Sigmoid colon (tissue), 7 donors: Measurements from ENCODE around the gene CCDC80. TPM values are rescaled to one million over a fixed set of nuclear protein-coding genes. Genes with fewer than 3 reads are reported as not detected.

Experiments used
- DNase-seq: peaks from one replicate; pipeline ENCODE4 v3.0.0-alpha.2; 2019
- H3K27ac ChIP-seq, 4 donors: fragments of 200-600 bp; sonication (generic); one replicate each; pipeline ENCODE4 v1.5.1; 2016 to 2019; ENCODE audit warnings: mild to moderate bottlenecking in 1 of 4
- H3K27me3 ChIP-seq, 3 donors: fragments of 200-600 bp; sonication (generic); one replicate each; pipeline ENCODE4 v1.5.1; 2019; ENCODE audit warnings: mild to moderate bottlenecking in 1 of 3
- H3K36me3 ChIP-seq, 4 donors: fragments of 200-600 bp; sonication (generic); one replicate each; pipeline ENCODE4 v1.5.1; 2016 to 2019
- H3K4me1 ChIP-seq, 4 donors: fragments of 200-600 bp; sonication (generic); one replicate each; pipeline ENCODE4 v1.5.1; 2017 to 2019
- H3K4me3 ChIP-seq, 4 donors: fragments of 200-600 bp; sonication (generic); one replicate each; pipeline ENCODE4 v1.5.1; 2017 to 2019; ENCODE audit warnings: mild to moderate bottlenecking in 2 of 4, moderate library complexity in 1 of 4
- H3K9me3 ChIP-seq, 4 donors: fragments of 200-600 bp in 3 of 4; sonication (generic) in 3 of 4; one replicate each; pipeline versions ENCODE4 v1.5.1 to v1.6.1; 2013 to 2019
- CTCF ChIP-seq, 4 experiments: fragments of 450-650 bp in 3 of 4; fragments of 200-600 bp in 1 of 4; IDR thresholded peaks; one replicate each; pipeline ENCODE4 v1.5.1; 2016 to 2019; ENCODE audit warnings: antibody characterized with exemption in 4 of 4, mild to moderate bottlenecking in 3 of 4, moderate library complexity in 2 of 4
- EP300 ChIP-seq, 4 donors: sonication (generic); formaldehyde crosslinking; IDR thresholded peaks; one replicate each; pipeline ENCODE4 v1.6.1; 2017; ENCODE audit warnings: antibody characterized with exemption in 4 of 4
- POLR2A ChIP-seq, 2 donors: fragments of 450-650 bp; IDR thresholded peaks; one replicate each; pipeline ENCODE4 v1.6.1; 2016; ENCODE audit warnings: antibody characterized with exemption in 2 of 2, mild to moderate bottlenecking in 2 of 2, moderate library complexity in 2 of 2
- POLR2AphosphoS5 ChIP-seq, 4 donors: sonication (generic); formaldehyde crosslinking; IDR thresholded peaks; one replicate each; pipeline ENCODE4 v1.6.1; 2017; ENCODE audit warnings: antibody characterized with exemption in 4 of 4
- WGBS, 2 donors: extraction: QIAGEN DNeasy Blood & Tissue Kit; methylation state at CpG; one replicate each; pipeline ENCODE4 v1.1.7; 2013; 5-methylcytosine and 5-hydroxymethylcytosine counted together
- intact Hi-C: fragments of 100-400 bp; cut with DNase I; formaldehyde crosslinking; loops from one replicate; pipeline ENCODE4 v1.15.1; 2023
- polyA plus RNA-seq, 3 donors: library from polyadenylated mRNA; stranded (reverse); fragments of 200-250 nt; gene quantifications; one replicate each; pipeline ENCODE4 v1.2.3, GENCODE V29; 2013
- total RNA-seq, 4 donors: library from RNA; depleted of rRNA; stranded (reverse); fragments of >200 nt; gene quantifications; one replicate each; pipeline ENCODE4 v1.1.0, GENCODE V29; 2016
- donor health status: healthy with polysubstance abuse.
- donor health status: Bipolar disorder and iron deficiency.
- donor health status: healthy.

The CCDC80 gene
- total and polyA plus RNA-seq, 7 donors, result 1.8 to 201 (median 30.0) TPM

DNA sequence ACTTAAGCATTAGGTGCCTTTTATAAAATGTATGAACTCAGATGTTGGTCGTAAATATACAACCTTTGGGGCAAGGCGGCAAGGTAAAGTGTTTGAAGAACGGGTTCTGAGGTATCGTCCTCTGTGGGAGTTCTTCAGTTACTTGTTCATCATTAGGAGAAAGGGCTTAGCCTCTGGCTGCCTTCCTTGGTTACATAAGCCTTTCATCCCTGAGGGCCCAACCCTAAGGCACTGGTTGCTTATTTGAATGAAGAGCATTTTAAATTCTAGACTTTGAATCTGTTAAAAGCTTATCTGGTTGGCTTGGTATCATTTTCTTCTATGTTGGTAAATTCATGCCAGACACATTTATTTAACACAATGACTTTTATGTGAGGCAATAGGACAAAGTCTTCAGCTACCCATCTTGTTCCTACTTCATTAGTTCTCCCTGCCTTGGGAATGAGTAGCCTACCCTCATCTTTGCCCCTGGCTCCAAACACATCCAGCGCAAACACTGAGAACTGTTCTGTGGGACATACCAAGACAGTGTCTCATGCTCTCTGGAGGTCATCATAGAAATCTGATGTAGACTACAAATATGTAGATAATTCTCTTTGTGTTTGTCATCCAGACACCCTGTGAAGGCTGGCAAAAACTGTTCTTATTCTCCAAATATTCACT is 12.4 kb upstream of the CCDC80 start:
- 71 to 75% methylated on average over 5 of the region's 5 CpGs for WGBS, 2 donors
- H3K36me3 ChIP-seq, result no peaks in the 10 kb centered on the region
- peak overlapping the region; percentile 2 to 66 (median 64) for H3K27ac ChIP-seq
- no peak for TF ChIP-seq EP300 (IDR thresholded peaks at IDR 0.05)
- TF ChIP-seq CTCF (IDR thresholded peaks at IDR 0.05), result no peak
- TF ChIP-seq POLR2AphosphoS5 (IDR thresholded peaks at IDR 0.05), result peak in 2 of 4 donors; percentile 23 to 41
- no peak for TF ChIP-seq POLR2A (IDR thresholded peaks at IDR 0.05)
- peak; percentile 68 for DNase-seq
- no peaks in the 10 kb centered on the region for H3K27me3 ChIP-seq
- intact Hi-C loops, result no loop called here
- H3K4me1 ChIP-seq, result peaks cover 0 to 26% (median 17%) of the 10 kb centered on the region in 4 donors
- no peak overlapping the region for H3K4me3 ChIP-seq
- no peaks in the 10 kb centered on the region for H3K9me3 ChIP-seq

GRCh38 chr3:112651516-112651915 is 10.6 kb upstream of the CCDC80 start:
- no peaks in the 10 kb centered on the region for H3K36me3 ChIP-seq
- intact Hi-C loops, result no loop called here
- no peak for TF ChIP-seq POLR2A (IDR thresholded peaks at IDR 0.05)
- no peak for TF ChIP-seq CTCF (IDR thresholded peaks at IDR 0.05)
- TF ChIP-seq EP300 (IDR thresholded peaks at IDR 0.05), result no peak
- TF ChIP-seq POLR2AphosphoS5 (IDR thresholded peaks at IDR 0.05), result no peak
- no peaks in the 10 kb centered on the region for H3K27me3 ChIP-seq
- H3K27ac ChIP-seq, result peak overlapping the region in 2 of 4 donors; percentile 1 to 53
- H3K4me1 ChIP-seq, result peaks cover 0 to 36% (median 26%) of the 10 kb centered on the region in 4 donors
- 91 to 96% methylated on average over 2 of the region's 2 CpGs for WGBS, 2 donors
- H3K4me3 ChIP-seq, result no peak overlapping the region
- no peaks in the 10 kb centered on the region for H3K9me3 ChIP-seq
- DNase-seq, result no peak

DNA sequence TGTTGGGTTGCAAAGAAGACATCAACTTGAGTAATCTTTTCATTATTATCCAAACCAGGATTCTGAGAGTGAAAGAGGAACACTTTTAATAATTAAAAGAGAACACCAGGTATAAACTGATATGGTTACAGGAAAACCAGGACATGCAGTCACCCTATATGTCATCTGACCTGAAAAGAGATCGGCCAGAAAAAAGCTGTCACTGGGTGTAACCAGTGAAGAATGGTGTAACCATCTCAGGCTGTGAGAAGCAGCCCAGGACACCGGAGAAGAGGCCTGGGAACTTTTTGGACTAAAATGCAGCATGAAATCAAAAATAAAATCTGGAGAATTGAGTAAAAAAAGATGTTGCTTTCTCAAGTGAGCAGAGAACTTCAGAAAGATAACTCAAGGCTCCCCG is 10.1 kb upstream of the CCDC80 start:
- no peak for DNase-seq
- Histone ChIP-seq H3K27ac (peak overlapping the region in 2 of 4 donors; percentile 1 to 53), H3K4me3 (no peak overlapping the region), H3K27me3 (no peaks in the 10 kb centered on the region), H3K4me1 (peaks cover 0 to 40% (median 30%) of the 10 kb centered on the region in 4 donors), H3K9me3 (no peaks in the 10 kb centered on the region), H3K36me3 (no peaks in the 10 kb centered on the region)
- intact Hi-C loops, result no loop called here
- no peak for TF ChIP-seq POLR2AphosphoS5 (IDR thresholded peaks at IDR 0.05)
- no peak for TF ChIP-seq POLR2A (IDR thresholded peaks at IDR 0.05)
- no peak for TF ChIP-seq CTCF (IDR thresholded peaks at IDR 0.05)
- WGBS, 2 donors, result 90 to 92% methylated on average over 3 of the region's 3 CpGs

- DNase-seq, result no peak
- no peaks in the 10 kb centered on the region for H3K36me3 ChIP-seq
- TF ChIP-seq CTCF (IDR thresholded peaks at IDR 0.05) (no peak), EP300 (IDR thresholded peaks at IDR 0.05) (no peak), POLR2AphosphoS5 (IDR thresholded peaks at IDR 0.05) (no peak), POLR2A (IDR thresholded peaks at IDR 0.05) (no peak)
- WGBS, 2 donors, result 89 to 91% methylated on average over 3 of the region's 3 CpGs
- H3K27me3 ChIP-seq, result no peaks in the 10 kb centered on the region
- peaks cover 0 to 39% (median 28%) of the 10 kb centered on the region in 4 donors for H3K4me1 ChIP-seq
- no peak overlapping the region for H3K4me3 ChIP-seq
- intact Hi-C loops, result no loop called here
- no peaks in the 10 kb centered on the region for H3K9me3 ChIP-seq
- H3K27ac ChIP-seq, result no peak overlapping the region
These were observed 9.5 kb upstream of the CCDC80 start for GRCh38 chr3:112650482-112650881.

DNA sequence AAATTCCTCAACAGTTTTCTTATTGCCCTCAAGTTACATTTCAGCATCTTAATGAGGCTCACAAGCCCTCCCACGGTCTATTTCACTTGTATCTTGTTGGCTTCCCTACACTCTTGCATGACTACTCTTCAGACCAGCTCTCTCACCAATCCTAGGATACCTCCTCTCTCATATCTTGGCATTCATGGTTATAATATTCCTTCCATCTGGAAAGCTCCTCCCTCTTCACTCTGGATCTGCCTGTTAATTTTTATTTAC is 8.5 kb upstream of the CCDC80 start:
- intact Hi-C loops, result no loop called here
- no peak for DNase-seq
- 68 to 88% methylated on average over 1 of the region's 1 CpG for WGBS, 2 donors

More for the DNA sequence above, 8.5 kb upstream of the CCDC80 start:
- Histone ChIP-seq H3K27ac (no peak overlapping the region), H3K4me3 (no peak overlapping the region), H3K4me1 (peaks cover 0 to 29% (median 23%) of the 10 kb centered on the region in 4 donors), H3K27me3 (no peaks in the 10 kb centered on the region), H3K36me3 (no peaks in the 10 kb centered on the region), H3K9me3 (no peaks in the 10 kb centered on the region)
- no peak for TF ChIP-seq CTCF (IDR thresholded peaks at IDR 0.05)
